Suprapubic skin (tissue), 3 donors: ENCODE results near the gene NCOA1.

Experiments used
- POLR2A ChIP-seq, 2 donors: fragments of 450-650 bp; IDR thresholded peaks; one replicate each; pipeline ENCODE4 v1.6.1; 2017; ENCODE audit warnings: antibody characterized with exemption in 2 of 2, mild to moderate bottlenecking in 2 of 2, moderate library complexity in 2 of 2
- TF ChIP-seq, protein P1 (sequence below), 2 donors: fragments of 200-600 bp in 1 of 2; fragments of 450-650 bp in 1 of 2; sonication (generic) in 1 of 2; IDR thresholded peaks; one replicate each; pipeline ENCODE4 v1.5.1; 2016 to 2019; ENCODE audit warnings: antibody characterized with exemption in 2 of 2, mild to moderate bottlenecking in 1 of 2, moderate library complexity in 1 of 2

DNA sequence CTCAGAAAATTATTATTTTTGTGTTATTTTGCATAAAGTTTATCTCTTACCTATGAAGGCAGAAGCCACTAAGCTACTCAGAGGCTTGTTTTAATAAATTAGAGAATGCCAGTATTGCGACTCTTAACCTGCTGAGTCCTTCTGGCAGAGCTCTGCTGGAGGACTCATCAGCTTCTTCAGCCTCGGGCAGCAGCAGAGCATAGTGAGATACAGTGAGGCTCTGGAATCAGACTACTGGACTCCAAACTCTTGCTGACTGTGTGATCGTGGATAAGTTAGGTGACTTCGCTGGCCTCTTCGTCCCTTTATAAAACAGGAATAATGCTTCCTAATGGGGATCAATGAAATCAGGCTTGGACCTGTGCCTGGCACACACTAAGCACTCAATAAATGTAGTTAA, 300.4 kb downstream of the NCOA1 start:
- TF ChIP-seq, protein P1, sequence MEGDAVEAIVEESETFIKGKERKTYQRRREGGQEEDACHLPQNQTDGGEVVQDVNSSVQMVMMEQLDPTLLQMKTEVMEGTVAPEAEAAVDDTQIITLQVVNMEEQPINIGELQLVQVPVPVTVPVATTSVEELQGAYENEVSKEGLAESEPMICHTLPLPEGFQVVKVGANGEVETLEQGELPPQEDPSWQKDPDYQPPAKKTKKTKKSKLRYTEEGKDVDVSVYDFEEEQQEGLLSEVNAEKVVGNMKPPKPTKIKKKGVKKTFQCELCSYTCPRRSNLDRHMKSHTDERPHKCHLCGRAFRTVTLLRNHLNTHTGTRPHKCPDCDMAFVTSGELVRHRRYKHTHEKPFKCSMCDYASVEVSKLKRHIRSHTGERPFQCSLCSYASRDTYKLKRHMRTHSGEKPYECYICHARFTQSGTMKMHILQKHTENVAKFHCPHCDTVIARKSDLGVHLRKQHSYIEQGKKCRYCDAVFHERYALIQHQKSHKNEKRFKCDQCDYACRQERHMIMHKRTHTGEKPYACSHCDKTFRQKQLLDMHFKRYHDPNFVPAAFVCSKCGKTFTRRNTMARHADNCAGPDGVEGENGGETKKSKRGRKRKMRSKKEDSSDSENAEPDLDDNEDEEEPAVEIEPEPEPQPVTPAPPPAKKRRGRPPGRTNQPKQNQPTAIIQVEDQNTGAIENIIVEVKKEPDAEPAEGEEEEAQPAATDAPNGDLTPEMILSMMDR (IDR thresholded peaks at IDR 0.05), result no peak
- no peak for TF ChIP-seq POLR2A (IDR thresholded peaks at IDR 0.05)
